GM18499 (cell line): ENCODE results near the gene CIRBP.
"Not testable (repeated sequence)": the region's sequence is repeated elsewhere in the genome, so short reads cannot be mapped to it uniquely, and the experiment has no call there.

ENCODE experiments used
- ATAC-seq: cut with Tn5 transposase; IDR thresholded peaks from one replicate; pipeline ENCODE4 v1.9.1; 2021; ENCODE audit warnings: moderate number of reproducible peaks; ENCODE audit not compliant: insufficient read depth, unreplicated experiment

The CIRBP gene

DNA sequence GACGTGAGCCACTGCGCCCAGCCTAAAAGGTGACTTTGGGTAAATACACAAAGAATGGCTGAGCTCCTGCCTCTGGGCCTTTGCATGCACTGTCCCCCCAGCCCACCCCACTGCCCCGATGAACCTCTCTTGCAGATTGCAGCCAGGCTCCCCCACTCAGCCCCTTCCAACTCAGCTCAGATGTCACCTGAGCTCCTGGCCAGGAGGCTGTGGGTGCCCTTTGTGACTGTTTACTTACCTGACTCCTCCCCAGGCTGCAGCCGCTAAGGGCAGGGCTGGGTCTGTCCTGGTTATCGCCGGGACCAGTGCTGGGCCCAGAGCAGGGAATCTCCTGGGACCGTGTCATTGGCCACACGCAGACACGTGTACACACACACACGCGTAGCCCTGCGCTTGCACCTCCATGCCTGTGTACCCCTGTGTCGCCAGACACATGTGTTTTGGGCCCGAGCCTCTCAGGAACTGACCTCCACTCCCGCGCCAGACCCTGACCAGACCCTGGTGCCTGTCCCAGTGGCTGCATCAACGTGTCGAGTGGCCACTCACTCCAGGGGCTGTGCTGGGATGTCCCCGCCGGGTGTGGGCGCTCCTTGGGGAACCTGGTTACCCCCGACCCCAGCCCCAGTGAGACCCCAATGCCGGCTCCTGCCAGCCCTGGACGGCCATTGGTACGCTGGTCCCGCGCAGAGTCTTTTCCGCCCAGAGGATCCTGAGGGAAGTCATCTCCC lies 35.2 kb downstream of the CIRBP start:
- no peak for ATAC-seq

DNA sequence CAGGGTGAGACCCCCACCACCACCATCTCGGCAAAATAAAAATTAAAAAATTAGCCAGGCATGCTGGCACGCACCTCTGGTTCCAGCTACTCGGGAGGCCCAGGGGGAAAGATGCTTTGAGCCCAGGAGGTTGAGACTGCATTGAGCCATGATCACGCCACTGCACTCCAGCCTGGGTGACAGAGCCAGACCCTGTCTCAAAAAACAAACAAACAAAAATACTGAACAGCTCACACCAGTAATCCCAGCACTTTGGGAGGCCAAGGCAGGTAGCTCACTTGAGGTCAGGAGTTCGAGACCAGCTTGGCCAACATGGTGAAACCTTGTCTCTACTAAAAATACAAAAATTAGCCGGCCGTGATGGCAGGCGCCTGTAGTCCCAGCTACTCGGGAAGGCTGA lies 36.2 kb downstream of the CIRBP start:
- ATAC-seq: not testable (repeated sequence)

DNA sequence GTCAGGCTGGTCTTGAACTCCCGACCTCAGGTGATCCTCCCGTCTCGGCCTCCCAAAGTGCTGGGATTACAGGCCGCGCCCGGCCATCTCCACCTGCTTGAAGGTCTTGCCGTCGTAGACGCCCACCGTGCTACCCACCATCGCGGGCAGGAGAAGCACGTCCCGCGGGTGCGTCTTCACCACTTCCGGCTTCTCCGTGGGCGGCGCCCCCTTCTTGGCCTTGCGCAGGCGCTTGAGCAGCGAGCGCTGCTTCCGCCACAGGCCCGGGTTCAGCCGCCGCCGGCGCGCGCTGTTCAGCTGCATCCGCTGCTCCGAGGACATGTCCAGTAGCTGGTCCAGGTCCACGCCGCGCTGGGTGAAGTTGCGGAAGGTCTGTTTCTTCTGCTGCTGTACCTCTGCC lies 38.2 kb downstream of the CIRBP start:
- no peak for ATAC-seq

DNA sequence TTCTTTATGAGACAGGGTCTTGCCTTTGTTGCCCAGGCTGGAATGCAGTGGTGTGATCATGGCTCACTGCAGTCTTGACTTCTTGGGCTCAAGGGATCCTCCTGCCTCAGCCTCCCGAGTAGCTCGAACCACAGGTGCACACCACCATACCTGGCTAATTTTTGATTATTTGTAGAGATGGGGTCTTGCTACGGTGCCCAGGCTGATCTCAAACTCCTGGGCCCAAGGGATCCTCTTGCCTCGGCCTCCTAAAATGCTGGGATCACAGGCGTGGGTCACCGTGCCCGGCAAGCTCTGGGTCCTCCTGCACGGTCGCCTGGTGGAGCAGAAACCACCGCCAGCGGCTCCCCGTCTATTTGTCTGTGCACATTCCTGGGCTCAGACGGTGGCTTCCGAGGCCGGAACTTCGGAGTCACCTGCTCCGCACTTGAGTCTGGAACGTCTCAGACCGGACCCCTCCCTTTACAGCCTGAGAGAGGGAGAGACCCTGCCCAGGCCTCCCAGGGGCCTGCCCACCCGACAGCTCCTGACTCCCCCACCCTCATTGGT lies 38.7 kb downstream of the CIRBP start:
- ATAC-seq: no peak

DNA sequence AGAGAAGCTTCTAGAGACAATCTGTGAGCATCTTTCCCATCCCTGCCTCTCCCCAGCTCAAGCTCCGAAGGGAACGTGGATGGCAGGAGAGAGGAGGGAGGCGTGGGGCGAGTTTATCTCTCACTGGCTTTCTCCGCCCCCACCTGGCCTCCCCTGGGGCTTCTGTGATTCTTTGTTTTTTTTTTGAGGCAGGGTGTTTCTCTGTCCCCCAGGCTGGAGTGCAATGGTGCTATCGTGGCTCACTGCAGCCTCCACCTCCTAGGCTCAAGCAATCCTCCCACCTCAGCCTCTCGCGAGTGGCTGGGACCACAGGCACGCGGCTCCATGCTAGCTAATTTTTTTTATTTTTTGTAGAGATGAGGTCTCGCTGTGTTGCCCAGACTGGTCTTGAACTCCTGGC lies 39.6 kb downstream of the CIRBP start:
- ATAC-seq: no peak

DNA sequence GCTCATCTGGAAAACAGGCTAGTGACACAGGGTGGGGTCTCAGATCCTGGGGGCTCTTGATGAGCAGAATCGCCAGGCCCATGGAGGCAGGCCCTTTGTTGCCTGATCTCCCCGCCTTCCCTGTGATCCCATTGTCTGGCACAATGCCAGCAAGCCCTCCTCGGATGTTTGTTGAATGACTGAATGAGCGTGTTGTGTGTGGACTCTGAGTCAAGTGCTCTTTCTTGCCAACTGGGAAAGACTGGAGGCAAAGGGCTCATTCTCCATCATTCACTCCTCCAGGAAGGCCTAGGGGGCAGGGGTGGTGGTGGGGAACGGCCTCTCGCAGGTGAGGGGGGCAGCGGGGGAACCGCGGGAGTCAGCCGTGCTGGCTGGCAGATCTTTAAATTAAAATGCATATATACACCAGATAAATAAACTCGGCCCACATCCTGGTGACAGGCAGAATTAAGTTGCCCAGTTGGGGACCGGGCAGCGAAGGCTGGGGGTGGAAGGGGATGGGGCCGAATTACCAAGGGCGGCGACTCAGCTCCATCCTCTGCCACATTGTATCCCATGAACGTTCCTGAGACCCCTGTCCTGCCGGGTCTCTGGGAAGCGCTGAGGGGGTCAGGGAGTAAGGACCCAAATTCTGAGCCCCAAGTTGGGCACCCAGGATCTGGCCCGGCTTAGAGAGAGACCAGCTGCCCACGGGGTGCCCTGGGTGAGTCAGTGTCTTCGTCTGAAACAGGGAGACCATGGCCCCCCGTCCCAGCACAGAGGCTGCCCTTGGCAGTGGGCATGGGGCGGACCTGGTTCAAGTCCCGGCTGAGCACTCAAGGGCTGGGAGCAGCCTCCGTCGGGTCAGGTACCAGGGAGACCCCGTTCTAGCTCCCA lies 41.1 kb downstream of the CIRBP start:
- no peak for ATAC-seq

DNA sequence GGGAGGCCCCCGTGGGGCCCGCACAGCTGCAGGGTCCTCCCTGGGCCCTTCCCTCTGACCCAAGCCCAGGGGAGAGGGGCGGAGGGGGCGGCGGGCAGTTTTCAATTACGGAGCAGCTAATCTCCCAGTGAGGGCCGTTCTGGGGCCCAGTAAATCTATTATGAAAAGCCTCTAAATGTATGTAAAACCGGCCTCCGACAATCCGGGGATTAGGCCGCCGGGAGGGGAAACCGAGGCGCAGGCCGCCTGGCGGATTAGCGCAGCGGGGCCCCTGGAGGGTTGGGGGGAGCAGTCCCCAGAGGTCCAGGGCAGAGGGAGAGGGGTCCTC lies 41.7 kb downstream of the CIRBP start:
- no peak for ATAC-seq

DNA sequence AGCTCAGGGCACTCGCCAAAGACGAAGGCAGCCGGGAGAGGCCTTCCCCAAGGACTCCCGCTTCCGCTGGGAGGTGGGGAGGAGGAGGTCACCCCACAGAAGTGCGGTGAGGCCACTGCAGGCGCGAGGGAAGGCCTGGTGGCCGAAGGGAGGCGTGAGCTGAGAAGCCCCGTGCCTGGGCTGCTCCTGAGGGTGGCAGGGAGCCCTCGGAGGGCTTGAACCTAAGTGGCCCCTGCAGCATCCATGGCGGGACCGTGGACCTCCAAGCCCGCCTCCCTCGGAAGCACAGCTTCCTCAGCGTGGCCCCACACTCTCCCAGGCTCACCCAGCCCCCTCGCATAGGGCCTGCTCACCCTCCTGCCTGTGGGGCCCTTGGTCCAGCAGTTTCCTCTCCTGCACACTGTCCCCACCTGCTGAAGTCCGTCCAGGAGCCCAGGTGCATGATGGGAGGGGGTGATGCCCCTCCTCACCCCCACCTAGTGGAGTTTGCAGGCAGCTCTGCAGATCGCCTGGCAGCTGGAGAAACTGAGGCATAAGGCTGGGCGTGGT lies 42.5 kb downstream of the CIRBP start:
- ATAC-seq: no peak

DNA sequence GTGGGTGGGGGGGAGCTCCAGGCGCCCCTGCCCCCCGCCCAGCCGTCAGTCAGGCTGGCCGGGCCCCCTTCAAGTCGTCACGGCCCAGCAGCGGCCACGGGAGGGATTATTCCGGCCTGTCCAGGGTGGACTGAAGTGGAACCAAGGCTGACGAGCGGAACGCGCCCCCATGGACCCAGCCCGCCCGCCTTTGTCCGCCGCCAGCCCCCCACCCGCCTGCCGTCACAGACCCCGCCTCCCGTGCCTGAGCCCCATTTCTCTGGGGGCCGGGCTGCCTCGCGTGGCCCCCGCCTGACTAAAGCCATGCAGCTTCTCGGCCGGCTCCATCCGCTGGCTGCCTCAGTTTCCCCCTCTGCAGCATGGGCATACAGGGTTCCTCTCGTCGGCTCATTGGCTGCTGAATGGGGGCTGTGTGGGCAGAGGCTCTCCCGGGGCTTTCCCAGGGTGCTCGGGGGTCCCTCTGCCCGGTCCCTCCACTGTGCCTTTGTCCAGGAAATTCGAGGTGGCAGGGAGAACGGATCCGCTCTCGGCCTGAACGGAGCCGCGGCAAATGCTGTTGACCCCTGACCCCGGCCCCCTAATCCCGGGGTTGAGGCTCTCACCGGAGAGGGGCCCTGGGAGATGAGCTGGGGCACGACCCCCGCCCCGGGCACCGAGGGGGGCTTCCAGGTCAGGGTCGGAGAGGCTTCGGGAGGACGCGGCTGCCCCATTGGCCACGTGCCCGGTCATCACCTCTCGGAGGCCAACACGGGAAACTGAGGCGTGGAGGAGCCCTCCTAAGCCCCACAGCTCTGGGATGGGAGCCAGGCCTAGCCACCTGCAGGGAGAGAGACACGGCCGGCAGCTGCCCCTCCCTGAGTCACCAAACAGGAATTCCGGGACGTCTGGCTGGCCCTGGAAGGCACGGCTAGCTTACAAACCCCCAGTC lies 43.9 kb downstream of the CIRBP start:
- ATAC-seq: no peak

DNA sequence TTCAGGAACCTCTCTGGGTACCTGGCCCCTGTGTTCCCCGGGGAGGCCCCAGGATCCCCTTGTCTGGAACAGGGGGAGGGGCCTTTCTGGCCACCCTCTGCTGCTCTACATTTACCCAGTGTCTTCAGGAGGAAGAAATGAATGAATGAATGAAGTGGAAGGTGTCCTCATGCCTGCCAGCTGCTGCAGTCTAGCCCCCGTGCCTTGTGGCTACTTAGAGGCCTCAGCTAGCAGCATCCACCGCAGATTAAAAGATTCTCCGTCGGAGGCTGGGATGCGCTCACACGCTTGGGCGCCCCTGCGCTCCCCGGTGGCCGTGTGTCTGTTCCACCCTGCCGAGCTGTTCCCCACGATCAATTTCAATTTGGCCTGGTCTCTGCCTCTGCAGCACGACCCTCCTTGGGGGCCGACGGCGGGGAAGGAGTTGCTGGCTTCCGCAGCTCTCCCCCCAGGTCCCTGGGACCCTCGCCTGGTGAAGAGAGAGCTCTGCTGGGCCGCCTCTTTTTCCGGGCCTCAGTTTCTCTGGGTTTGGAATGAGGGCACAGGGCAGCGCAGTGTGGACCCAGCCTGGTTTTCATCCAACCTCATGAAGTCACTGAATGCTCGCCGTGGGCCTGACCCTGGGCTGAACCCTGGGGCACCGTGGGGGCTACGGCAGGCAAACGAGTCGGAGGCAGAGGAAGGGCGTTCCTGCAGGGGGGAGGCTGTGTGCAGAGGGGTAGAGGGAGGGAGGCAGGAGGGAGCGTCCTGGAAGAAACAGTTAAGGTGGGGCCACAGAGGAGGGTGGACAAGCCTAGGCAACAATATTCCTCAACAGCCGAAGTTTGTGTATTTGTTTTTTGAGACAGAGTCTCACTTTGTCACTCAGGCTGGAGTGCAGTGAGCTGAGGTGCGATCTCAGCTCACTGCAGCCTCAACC lies 44.8 kb downstream of the CIRBP start:
- ATAC-seq: no peak

DNA sequence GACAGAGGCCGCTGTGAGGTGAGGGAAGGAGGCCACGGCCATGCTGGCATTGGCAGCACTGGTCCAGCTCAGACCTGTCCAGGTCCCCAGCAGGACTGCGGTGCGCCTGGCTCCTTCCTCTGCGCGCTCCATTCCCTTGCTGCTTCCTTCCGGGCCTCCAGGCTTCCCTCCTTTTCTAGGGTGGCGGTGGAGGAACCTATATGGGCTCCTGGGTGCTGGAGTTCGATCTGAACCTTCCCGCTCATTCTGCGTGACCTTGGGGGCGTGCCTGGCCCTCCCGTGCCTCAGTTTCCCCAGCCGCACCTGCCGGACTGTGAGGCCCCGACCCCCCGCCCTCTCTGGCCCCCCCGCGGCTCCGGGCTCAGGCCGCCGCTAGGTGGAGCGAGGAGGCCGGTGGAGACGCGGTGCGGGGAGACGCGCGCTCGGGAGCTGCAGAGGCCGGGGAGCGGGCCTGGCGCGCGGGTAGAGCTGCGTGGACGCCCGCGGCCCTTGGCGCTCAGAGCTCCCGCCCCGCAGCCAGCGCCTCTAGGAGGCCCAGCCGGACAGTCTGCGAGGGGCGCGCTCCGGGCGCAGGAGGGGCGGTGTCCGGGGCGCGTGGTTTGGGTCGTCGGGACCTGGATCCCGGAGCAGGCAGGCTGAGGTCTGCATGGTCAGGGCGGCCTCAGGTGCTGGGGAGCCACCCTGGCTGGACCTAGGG lies 46.5 kb downstream of the CIRBP start:
- no peak for ATAC-seq

DNA sequence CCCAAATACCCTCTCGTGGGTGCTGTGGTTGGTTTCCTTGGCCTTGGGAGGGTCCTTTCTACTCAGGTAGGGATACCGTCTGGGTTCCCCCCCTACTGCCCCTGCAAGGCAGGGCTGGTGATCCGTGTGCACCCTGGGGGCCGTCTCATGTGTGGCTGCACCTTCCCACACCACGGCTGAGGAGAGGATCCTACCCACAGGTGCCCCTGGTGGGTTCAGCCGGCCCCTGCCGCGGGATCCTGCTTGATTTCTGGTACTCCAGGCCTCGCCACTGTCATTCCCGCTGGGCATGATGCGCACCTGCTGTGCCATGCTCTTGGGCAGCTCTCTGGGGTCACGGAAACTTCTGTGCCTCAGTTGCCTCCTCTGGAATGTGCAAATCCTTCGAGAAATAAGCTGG lies 47.3 kb downstream of the CIRBP start:
- no peak for ATAC-seq

DNA sequence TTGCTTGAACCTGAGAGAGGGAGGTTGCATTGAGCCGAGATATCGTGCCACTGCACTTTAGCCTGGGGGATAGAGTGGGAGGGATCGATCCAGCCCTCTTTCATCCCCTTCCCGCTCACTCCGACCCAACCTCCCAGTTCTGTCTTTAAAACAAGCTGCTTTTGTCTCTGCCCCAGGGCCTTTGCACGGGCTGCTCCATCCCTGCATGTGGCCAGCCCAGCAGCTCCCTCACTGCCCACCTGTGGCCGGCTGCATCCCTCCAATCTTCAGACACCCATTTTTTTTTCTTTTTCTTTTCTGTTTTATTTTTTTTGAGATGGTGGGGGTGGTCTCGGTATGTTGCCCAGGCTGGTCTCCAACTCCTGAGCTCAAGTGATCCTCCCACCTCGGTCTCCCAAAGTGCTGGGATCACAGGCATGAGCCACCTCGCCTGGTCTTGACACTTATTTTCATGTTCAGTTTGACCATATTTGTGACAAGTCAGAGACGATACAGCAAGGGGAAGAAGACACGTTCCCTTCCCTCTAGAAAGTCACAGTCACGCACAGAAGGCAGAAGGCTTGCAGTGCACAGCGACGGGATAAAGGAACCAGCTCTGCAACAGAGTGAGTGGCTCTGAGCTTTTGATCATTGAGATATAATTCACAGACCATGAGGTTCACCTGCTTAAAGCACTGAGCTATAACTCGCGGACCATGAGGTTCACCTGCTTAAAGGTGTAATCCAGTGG lies 48.3 kb downstream of the CIRBP start:
- ATAC-seq: no peak

DNA sequence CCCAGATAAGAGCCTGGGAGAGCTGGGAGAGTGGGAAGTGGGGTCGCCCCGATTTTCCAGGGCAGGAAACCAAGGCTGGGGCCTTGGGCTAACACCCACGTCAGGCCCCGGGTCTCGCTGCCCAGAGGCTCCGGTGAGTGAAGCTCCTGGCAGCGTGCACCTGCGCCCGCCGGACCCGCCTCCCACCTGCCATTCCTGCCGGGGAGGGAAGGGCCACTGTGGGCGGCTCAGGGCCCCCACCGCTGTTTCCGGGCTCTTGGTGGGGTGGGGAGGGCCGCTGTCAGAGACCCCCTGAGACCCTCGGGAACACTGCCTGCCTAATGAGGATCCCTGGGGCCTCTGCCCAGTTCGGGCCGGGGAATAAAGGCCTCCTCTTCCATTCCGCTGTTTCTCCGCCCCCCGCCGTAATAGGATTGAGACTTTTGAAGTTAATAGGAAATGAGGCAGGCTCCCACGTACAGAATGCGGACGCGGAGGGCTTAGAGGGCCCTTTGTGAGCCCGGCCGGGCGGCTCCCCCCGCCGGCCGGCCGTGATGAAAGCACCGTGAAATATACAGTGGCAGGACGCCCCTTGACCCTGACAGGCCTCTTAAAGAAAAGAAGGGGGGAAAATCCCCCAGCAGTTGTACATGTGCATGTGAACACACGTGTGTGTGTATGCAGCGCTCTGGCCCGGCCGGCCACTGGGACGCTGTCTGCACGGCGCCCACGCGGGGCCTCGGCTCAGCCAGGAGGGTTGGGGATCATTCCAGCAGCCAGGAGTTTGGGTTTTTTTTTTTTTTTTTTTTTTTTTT lies 49.7 kb downstream of the CIRBP start:
- ATAC-seq: no peak

DNA sequence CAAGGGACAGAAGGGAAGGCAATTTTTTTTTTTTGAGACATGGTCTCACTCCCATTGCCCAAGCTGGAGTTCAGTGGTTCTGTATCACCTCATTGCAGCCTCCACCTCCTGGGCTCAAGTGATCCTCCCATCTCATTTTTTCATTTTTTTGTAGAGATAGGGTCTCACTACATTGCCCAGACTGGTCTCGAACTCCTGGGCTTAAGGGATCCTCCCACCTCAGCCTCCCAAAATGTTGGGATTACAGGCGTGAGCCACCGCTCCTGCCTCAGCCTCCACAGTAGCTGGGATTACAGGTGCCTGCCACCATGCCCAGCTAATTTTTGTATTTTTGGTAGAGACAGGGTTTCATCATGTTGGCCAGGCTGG lies 51.1 kb downstream of the CIRBP start:
- not testable (repeated sequence) for ATAC-seq

DNA sequence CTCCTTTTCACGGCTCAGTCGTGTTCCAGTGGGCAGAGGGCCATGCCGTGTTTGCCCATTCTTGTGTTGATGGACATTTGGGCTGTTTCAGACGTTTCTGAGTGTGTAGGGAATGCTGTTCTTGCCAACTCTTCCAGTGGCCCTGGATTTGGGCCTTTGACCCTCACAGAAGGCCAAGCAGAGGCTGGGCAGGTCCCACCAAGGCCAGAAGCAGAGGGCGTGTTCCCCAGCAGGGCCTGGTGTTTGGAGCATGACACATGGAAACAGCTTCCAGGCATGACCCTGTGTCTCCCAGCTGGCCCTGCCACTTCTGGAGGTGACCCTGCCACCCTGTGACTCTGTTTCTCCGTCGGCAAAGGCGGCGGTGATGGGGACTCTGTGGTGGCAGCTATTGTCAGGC lies 52.4 kb downstream of the CIRBP start:
- no peak for ATAC-seq
